ENCODE results near the gene TGFBR3. TPM values are rescaled to one million over a fixed set of nuclear protein-coding genes. Genes with fewer than 3 reads are reported as not detected.

Gene TGFBR3
- total RNA-seq, 1 experiment from 2014 or later: 14.5 TPM

GRCh38 chr1:91826248-91826647, 59.7 kb downstream of the TGFBR3 start:
- Histone ChIP-seq H3K4me3 (ENCODE audit: low read depth in 2 of 2, low read length in 2 of 2) (no peak overlapping the region), H3K27ac (ENCODE audit: low read length) (no peak overlapping the region), H3K9me3 (ENCODE audit: control insufficient read depth, insufficient read depth, low read depth, low read length) (no peaks in the 10 kb centered on the region), H3K4me1 (ENCODE audit: control insufficient read depth, insufficient read depth, low read length) (peaks cover 25% of the 10 kb centered on the region), H3K27me3 (ENCODE audit: control insufficient read depth, insufficient read depth, low read length) (no peaks in the 10 kb centered on the region), H3K36me3 (ENCODE audit: control insufficient read depth, insufficient read depth, low read length) (no peaks in the 10 kb centered on the region)
- DNase-seq (ENCODE audit: low read depth, low spot score): no peak
- ATAC-seq: no peak
- POLR2A ChIA-PET: interaction anchor here (0.6 kb wide), 1 partner anchor 45 kb away, joined by 3 read pairs; no protein-coding TSS in a partner anchor
- in situ Hi-C loops (cut with HindIII; ENCODE audit: low pct_unique_long_range_greater_than_20kb, low sequenced_read_pairs): no loop called here
- intact Hi-C loops (cut with micrococcal nuclease; ENCODE audit: unreplicated experiment): no loop called here
- CTCF ChIA-PET: no interaction called here
- no peak for TF ChIP-seq POLR2AphosphoS5 (IDR thresholded peaks at IDR 0.05; ENCODE audit: low read depth, low read length)
- TF ChIP-seq SIN3A (IDR thresholded peaks at IDR 0.05; ENCODE audit: borderline replicate concordance, insufficient read depth, low read depth, low read length): no peak
- BruUV-seq (replicated peaks): no TSS peak

GRCh38 chr1:91821126-91821868, 64.7 kb downstream of the TGFBR3 start:
- no peak for TF ChIP-seq CTCF (IDR thresholded peaks at IDR 0.05)
- no peak for TF ChIP-seq SIN3A (IDR thresholded peaks at IDR 0.05; ENCODE audit: borderline replicate concordance, insufficient read depth, low read depth, low read length)
- TF ChIP-seq TCF7L2 (IDR thresholded peaks at IDR 0.05; ENCODE audit: low read depth, low read length): no peak
- TF ChIP-seq POLR2AphosphoS5 (IDR thresholded peaks at IDR 0.05; ENCODE audit: low read depth, low read length): no peak
- no peak for TF ChIP-seq REST (IDR thresholded peaks at IDR 0.05; ENCODE audit: insufficient read depth in 1 of 2, low read depth in 2 of 2, low read length in 1 of 2)
- ChIA-PET CTCF (interaction anchor here (0.7 kb wide), 1 partner anchor 224 kb away, joined by 5 read pairs; no protein-coding TSS in a partner anchor), POLR2A (no interaction called here)
- Histone ChIP-seq H3K4me1 (ENCODE audit: control insufficient read depth, insufficient read depth, low read length) (peaks cover 26% of the 10 kb centered on the region), H3K4me3 (ENCODE audit: low read depth in 2 of 2, low read length in 2 of 2) (no peak overlapping the region), H3K27ac (ENCODE audit: low read length) (no peak overlapping the region), H3K9me3 (ENCODE audit: control insufficient read depth, insufficient read depth, low read depth, low read length) (no peaks in the 10 kb centered on the region), H3K36me3 (ENCODE audit: control insufficient read depth, insufficient read depth, low read length) (no peaks in the 10 kb centered on the region), H3K27me3 (ENCODE audit: control insufficient read depth, insufficient read depth, low read length) (no peaks in the 10 kb centered on the region)
- in situ Hi-C loops (cut with HindIII; ENCODE audit: low pct_unique_long_range_greater_than_20kb, low sequenced_read_pairs): no loop called here
- ATAC-seq: no peak
- intact Hi-C loops (cut with micrococcal nuclease; ENCODE audit: unreplicated experiment): no loop called here
- no peak for DNase-seq (ENCODE audit: low read depth, low spot score)
- BruUV-seq (replicated peaks): no TSS peak

Measured in Panc1 (cell line).